Astrocyte of the hippocampus (primary cell): ENCODE data around the gene NKAIN2.
"Not testable (repeated sequence)": the region's sequence is repeated elsewhere in the genome, so short reads cannot be mapped to it uniquely, and the experiment has no call there.

Experiments
- DNase-seq: peaks from one replicate; pipeline ENCODE4 v3.0.0; 2011; ENCODE audit warnings: low read depth, low spot score

NKAIN2 gene

DNA sequence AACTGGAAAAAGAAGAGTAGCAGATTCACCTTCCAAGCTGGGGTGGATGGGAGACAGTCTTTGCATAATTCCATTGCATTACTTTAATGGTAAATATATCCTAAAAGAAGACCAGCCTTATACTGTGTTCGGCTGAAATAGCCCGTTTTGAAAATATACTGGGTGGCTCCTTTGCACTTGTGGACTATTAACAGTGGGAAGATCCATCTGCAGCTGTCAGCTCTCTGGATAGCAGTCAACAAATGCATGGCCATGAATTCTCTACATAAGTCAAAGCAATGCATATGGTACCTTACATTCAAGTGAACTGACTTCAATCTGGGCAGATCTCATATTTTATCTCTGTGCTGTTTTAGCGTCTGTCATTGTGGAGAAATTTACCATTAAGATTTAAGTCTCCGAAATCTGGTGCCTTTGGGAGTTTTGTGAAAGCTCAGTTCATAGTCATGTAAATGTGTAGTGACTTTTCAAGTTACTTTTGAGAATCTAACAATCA lies 758.0 kb downstream of the NKAIN2 start:
- no peak for DNase-seq

DNA sequence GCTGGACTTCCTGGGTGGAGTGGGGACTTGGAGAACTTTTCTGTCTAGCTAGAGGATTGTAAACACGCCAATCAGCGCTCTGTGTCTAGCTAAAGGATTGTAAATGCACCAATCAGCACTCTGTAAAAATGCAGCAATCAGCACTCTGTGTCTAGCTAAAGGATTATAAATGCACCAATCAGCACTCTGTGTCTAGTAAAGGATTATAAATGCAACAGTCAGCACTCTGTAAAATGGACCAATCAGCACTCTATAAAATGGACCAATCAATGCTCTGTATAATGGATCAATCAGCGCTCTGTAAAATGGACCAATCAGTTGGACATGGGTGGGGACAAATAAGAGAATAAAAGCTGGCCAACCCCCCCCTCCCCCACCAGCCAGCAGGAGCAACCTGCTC lies 760.5 kb downstream of the NKAIN2 start:
- not testable (repeated sequence) for DNase-seq

DNA sequence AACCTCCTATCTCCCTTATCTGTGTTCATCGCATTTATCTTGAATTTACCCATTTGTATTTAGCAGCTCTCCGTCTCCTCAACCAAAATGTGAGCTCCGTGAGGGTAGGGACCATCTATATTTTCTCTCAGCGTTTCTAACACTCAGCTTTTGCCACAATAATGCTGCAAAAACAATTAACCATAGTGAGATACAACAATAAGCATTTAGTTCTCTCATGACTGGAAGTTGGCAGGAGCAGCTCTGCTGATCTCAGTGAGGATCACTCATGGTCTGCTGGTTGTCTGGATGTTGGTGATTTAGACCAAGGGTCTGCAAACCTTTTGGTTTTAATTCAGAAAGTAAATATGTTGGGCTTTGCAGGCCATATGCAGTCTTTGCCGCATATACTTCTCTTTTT lies 763.7 kb downstream of the NKAIN2 start:
- no peak for DNase-seq

DNA sequence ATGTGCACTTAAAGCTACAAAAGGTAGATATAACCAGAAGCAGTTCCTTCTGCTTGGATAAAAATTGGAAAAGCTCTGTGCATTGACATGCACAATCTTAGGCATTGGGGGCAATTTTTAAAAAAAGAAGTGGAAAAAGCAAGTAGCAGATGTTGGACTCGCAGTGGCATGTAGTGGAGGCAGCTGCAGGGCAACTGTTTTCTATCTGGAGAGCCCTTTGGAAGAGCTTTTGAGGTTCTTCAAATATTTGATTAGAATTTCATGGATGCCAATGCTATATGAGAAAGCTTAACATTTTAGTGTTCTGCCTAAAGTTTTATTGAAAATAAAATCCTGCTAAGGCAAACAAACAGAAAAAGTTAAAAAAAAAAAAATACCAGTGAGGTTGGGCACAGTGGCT lies 770.3 kb downstream of the NKAIN2 start:
- DNase-seq: no peak

DNA sequence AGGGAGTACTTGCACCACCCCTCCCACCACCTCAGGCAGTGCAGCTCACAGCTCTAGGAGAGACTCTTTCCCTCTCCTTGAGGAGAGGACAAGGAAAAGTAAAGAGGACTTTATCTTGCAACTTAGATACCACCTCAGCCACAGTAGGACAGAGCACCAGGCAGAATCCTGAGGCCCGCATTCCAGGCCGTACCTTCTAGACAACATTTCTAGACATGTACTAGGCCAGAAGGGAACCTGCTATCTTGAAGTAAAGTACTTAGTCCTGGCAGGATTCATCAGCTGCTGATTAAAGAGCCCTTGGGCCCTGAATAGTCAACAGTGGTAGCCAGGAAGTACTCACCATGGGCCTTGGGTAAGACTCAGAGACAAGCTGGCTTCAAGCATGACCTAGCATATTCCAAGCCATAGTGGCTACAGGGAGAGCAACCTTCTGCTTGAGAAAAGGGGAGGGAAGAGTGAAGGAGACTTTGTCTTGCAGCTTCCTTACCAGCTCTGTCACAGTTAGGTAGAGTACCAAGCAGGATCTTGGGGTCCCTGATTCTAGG lies 774.1 kb downstream of the NKAIN2 start:
- no peak for DNase-seq

DNA sequence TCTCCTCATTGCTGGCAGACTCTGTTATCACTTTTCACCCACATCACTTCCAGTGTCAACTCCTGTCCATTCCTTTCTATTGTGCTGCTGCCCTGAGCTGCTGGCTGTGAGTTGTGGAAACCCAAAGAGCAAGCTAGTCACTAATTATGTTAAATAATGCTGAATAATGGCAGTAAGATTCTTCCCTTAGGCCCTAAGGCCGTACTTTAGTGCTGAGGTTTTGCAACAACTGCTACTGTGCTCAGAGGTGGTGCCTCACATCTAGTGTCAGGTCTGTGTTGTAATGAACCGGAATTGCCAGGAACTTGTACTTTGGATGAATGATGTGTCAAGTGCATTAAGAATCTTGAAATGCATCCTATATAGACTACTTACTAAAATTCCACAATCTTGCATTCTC lies 786.3 kb downstream of the NKAIN2 start:
- no peak for DNase-seq

DNA sequence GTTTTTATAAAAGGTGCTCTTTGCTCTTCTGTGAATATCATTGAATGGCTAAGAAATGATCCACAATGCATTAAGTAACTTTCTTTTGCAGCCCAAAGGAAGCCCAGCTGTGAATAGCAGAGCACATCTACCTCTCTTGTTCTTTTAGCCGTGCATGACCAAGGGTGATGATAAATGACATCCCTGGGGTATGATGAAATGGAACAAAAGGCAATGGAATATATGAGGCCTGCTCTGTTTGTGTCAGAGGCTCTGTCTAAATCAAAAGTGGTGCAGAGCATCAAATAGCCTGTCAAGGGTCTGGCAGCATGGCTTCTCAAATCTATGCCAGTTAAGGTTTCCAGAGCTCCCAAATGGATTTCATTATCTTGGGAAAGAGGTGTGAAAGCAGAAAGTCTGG lies 796.0 kb downstream of the NKAIN2 start:
- DNase-seq: no peak

DNA sequence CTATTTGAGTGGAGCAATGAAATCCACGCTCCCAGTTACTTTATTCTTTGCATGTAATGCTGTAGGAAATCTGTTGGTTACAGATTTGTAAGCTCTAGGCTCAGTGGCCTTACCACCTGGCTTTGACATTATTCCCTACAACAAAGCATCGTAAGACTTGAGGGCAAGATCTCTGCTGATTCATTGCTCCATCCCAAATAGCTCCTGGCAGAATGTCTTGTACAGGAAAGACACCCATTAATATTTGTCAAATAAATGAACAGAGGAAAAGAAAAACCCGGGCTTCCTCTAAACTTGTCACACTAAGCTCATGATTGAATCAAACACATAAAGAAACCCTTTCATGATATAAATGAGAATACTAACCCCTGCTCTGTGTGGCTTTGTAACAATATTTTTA lies 801.1 kb downstream of the NKAIN2 start:
- DNase-seq: no peak

DNA sequence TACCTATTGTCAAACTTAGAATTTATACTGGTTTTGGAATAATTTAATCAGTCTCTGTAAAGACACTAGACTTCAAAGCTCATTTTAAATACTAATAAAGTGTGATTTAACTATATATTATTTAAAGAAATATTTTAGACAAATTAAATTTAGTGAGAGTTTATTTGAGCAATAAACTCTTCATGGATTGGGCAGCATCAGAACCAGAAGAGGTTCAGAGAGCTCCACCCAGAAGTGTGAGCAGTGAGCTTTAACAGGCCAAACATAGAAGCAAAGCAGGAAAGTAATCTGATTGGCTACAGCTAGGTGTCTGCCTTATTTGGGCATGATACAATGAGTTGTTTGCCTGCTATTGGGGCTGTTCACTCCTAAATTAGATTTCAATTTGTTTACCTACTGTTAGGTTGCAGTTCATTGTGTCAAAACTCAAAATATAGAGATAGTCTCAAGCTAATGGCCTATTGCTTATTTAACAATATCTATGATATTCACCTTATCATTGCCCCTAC lies 803.5 kb downstream of the NKAIN2 start:
- DNase-seq: no peak

DNA sequence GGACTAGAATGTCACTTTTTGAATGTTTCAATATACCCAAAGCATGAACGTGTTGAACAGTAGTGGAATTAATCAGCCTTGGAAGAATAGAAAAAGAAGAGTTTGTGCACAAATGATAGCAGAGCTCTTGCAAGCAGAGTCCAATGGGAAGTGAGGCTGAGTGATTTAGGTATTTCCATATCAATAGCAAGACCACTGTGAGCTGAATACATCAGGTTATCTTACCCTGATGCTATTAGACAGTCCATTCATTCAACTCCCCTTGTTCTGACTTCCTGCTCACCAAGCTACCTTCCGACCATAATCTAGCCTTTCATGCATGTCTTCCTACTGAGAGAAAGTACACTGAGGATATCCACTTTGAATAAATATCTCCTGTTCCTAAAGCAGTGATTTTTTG lies 809.4 kb downstream of the NKAIN2 start:
- DNase-seq: no peak

DNA sequence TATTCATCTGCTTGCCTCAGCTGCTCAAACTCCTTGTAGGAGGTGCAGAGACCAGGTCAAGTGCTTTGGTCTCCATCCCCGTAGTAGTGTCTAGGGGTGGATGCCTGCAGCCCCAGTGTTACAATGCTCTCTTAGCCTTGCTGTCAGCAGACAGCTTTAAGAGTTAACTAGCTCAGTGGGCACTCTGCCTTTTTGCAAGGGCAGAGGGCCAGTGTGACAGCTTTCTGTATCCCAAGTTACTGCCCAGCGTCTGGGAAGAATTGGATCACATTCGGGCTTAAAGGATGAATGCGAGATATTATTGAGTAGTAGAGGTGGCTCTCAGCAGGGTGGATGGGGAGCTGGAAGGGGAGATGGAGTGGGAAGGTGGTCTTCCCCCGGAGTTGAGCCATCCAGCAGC lies 818.7 kb downstream of the NKAIN2 start:
- no peak for DNase-seq

DNA sequence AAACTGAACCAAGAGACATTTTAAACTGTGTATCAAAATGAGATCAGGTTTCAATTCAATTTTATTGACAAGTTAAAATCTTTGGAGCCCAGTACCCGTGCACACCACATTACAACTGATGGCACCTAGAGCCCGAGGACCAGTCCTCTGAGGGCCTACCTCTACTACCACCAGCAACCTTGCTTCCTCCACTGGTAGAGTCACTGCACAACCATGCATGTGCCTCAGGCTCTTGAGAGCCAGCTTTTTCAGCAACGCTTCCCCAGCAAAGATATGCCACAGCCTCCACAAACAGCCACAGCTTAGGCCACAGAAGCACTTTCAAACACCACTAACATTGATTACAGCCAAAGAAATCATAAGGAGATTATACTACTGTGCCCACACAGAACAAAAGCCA lies 830.0 kb downstream of the NKAIN2 start:
- no peak for DNase-seq

DNA sequence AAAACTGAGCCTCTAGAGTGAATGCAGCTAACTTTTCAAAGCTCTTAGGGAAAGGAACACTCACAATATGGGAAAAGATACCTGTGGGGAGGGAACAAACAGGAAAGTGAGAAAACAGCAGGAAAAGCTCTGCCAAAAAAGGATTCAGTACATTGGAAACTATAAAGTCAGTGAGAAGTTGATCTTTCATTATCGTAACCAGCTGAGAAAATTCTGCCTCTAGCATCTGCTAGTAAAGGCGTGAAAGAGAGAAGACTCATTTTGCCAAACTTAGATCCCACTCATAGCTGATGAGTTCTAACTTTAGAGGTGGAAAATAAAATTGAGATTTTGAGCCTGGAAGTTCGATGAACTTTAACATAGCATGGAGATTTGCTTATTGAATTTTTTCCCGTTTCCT lies 836.8 kb downstream of the NKAIN2 start:
- DNase-seq: no peak

DNA sequence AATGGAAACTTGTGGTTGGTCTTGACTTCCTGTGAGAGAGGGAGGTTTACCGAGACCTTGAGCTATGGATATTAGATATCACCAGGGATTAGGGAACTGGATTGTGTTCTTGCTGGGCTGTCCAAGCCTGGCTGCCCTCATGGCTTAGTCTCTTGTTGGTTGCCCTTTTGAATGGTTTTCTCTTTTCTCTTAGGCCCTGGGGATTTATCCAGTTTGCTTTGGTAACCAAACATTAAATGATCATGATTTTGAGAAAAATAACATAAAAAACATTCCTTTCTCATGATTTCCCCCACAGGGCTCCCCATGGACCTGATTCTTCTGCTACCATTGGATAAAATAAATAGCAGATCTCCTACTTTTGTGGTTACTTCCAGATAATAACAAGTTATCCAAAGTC lies 852.2 kb downstream of the NKAIN2 start:
- no peak for DNase-seq

DNA sequence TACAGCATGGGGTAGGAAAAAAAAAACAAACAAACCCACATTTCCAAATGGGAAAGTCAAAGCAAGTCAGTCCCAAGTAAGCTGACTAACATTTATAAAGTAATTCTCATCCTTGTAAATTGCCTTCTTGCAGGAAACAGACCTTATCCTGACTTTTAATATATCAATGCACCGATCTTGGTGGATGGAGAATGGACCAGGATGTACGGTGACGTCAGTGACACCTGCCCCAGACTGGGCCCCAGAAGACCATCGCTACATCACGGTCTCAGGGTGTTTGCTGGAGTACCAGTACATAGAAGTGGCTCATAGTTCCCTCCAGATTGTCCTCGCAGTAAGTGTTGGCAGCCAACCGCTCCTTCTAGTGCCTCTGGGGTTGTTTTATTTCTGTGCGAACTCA lies 854.4 kb downstream of the NKAIN2 start:
- no peak for DNase-seq

DNA sequence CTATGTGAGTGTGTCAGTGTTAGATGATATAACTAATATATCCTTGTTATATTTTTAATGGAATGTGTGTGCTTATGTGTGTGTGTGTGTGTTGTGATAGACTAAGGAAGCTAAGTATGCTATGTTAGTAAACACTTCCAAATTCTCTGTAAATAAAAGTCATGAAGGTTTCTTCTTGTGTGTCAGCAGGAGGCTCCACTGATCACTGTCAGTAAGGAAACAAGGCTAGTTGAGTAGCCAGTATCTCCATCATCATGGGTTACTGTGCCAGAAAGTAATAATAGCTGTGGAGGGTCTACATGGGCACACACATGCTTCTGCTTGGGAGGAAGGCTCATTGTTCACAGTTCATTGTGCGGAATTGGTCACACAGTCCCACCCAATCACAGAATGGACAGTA lies 855.8 kb downstream of the NKAIN2 start:
- no peak for DNase-seq

DNA sequence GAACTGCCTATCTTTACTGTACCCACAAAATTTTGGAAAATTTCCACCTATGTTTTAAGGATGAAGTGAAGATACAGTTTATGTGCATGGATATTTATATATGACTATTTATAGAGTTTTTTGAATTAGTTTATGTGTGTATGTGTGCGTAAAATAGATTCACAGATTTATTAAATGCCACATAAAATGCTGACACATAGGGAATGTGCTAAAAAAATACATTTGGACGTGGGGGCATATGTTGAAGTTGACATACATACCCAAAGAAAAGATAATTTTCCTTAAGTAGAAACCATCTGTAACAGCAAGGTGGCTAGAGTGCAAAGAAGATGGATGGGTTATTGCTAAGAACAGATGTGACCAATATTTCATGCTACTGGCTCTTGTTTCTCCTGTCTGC lies 856.5 kb downstream of the NKAIN2 start:
- no peak for DNase-seq

DNA sequence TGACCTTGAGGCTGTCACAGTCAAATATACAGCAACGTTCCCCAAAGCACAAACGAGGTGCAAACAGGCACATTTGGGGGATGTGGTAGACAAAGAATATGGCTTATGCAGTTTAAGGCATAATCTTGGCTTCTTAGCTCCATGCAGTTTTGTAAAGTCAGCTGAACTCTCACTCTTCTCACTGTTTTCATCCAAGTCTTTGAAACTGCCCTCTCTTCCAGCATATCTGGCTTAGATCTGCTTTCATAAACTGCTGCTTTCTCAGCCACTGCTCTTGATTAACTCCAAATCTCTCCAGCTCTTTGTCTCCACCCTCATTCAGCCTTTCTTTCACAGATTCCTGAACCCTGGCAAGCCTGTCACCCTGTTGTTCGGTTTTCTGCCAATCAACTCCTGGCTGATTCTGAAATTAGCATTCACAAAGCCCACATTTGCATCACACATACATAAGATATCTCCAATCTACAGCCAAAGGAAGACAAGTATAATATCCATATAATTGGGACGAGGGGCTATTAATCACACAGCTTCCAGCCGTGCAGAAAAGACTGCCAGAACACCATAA lies 857.5 kb downstream of the NKAIN2 start:
- no peak for DNase-seq

DNA sequence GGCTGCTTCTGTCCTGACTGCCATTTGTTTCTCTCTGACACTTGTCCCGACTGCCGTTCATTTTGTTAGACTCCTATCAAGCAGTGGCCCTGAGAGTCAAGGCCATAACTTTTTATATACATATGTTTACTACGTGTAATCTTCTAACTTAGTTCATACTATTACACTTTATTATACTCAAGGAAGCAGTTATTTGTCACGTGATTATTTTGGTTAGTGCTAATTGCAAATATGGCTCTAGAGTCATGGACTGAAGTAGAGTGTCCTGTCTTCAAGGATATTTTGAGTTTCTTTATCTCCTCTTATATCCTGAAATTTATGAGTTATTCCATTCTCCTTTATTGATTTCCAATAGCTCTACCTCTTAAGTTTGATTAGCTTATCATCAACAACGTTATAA lies 864.4 kb downstream of the NKAIN2 start:
- no peak for DNase-seq

DNA sequence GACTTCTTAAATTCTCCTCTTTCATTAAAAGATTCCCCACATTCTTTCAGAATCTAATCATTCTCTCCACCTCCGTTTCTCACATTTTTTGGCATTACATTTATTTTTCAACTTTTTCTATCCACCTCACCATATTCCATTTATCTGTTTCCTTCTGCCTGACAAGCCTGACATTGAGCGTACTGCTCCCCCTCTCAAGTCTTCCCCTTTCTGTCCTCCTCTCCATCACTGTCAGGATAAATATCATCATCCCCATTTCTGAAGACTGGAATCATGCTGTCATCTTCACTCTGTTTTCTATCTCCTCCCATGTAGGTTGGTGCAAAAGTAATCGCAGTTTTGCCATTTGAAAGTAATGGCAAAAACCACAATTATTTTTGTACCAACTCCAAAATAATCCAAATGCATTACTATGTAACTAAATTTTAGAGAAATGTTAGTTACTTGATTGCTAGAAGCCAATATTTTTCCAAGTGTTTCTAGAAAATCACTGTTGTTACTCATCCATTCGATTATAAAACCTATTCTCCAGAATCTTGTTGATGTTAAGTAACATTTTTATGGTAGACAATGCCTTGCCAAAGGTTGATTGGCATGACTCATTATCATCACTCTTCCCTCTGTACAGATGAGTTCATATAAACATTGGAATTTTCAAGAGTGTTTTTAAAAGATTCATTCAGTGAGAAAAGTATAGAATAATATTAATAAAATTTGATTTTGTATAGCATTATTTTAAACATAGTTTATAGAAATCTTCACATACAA lies 866.2 kb downstream of the NKAIN2 start:
- peak; percentile 29 for DNase-seq

DNA sequence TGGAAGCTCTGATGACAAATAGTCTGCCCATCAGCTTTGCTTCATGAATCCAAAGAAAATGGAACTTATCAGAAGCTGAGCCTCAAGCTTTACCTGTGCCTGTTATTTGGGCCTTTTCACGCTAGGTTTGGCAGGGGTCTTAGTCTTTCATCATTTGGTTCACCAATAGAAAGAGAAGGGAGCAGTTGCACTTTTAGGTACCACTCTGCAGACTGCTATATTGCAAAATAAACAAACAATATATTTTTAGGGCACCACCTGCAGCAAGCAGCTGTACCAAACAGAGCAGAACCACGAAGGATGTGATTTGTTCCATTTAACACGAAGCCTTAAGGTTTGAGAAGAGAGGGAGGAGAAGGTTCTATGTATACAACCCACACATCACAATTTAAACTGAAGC lies 867.1 kb downstream of the NKAIN2 start:
- no peak for DNase-seq

DNA sequence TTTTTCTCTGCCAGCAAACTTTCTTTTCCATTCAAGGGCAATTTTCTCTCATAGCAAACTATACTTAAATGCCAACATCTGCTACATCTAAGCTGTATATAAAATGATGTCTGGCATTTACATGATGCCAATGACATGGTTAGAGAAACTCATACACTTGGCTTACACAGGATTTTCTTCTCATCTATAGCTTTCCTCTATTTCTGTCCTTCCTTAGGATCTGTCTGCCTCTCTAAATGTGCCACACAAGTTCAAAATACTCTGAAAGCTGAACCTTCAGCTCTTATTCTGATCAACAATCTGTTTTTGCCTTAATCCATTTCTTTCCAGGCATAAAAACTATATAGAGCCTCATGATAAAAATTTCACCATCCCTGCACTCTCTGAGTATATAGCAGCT lies 867.7 kb downstream of the NKAIN2 start:
- DNase-seq: no peak

DNA sequence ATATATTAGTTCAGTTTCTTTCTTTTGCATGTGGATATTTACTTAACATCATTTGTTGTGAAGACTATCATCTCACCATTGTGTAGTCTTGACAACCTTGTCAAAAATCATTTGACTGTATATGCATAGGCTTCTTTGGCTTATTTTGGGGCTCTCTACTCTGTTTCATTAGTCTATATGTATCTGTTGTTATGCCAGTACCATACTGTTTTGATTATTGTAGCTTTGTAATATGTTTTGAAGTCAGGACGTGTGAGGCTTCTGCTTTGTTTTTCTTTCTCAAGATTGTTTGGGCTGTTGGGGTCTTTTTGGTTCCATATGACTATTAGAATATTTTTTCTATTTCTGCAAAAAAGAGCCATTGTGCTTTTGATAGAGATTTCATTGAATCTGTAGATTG lies 870.4 kb downstream of the NKAIN2 start:
- no peak for DNase-seq
